ENCODE results near the gene SUSD5.

The SUSD5 gene

GRCh38 chr3:33103480-33103879 is 115.1 kb downstream of the SUSD5 start:
- Histone ChIP-seq H3K9ac (no peak overlapping the region), H2AFZ (no peak overlapping the region), H3K4me3 (ENCODE audit: low read depth, low read length) (no peak overlapping the region), H3K9me3 (ENCODE audit: control insufficient read depth, low read length) (no peaks in the 10 kb centered on the region), H3K4me1 (no peaks in the 10 kb centered on the region), H3K27me3 (ENCODE audit: control insufficient read depth, insufficient read depth, low read length) (no peaks in the 10 kb centered on the region), H3K27ac (no peak overlapping the region), H3K79me2 (no peaks in the 10 kb centered on the region), H3K4me2 (ENCODE audit: low read length) (no peak overlapping the region), H3K36me3 (ENCODE audit: control insufficient read depth, insufficient read depth, low read length) (no peaks in the 10 kb centered on the region)
- no peak for TF ChIP-seq CTCF (IDR thresholded peaks at IDR 0.05)

- Histone ChIP-seq H3K9ac (no peak overlapping the region), H3K27ac (no peak overlapping the region), H3K4me3 (ENCODE audit: low read depth, low read length) (no peak overlapping the region), H3K79me2 (no peaks in the 10 kb centered on the region), H3K36me3 (ENCODE audit: control insufficient read depth, insufficient read depth, low read length) (no peaks in the 10 kb centered on the region), H2AFZ (no peak overlapping the region), H3K9me3 (ENCODE audit: control insufficient read depth, low read length) (no peaks in the 10 kb centered on the region), H3K27me3 (ENCODE audit: control insufficient read depth, insufficient read depth, low read length) (no peaks in the 10 kb centered on the region), H3K4me2 (ENCODE audit: low read length) (no peak overlapping the region), H3K4me1 (no peaks in the 10 kb centered on the region)
- no peak for TF ChIP-seq CTCF (IDR thresholded peaks at IDR 0.05)
Measured at GRCh38 chr3:33103034-33103433, 115.6 kb downstream of the SUSD5 start.

- Histone ChIP-seq H3K4me1 (peaks cover 3% of the 10 kb centered on the region), H3K36me3 (ENCODE audit: control insufficient read depth, insufficient read depth, low read length) (no peaks in the 10 kb centered on the region), H3K4me2 (ENCODE audit: low read length) (no peak overlapping the region), H3K9me3 (ENCODE audit: control insufficient read depth, low read length) (no peaks in the 10 kb centered on the region), H3K9ac (no peak overlapping the region), H3K79me2 (no peaks in the 10 kb centered on the region), H3K27ac (no peak overlapping the region), H3K27me3 (ENCODE audit: control insufficient read depth, insufficient read depth, low read length) (no peaks in the 10 kb centered on the region), H3K4me3 (ENCODE audit: low read depth, low read length) (no peak overlapping the region), H2AFZ (no peak overlapping the region)
- TF ChIP-seq CTCF (IDR thresholded peaks at IDR 0.05) = no peak
Measured at GRCh38 chr3:33100229-33100628, 118.4 kb downstream of the SUSD5 start.
